Natural killer cell treated with Interleukin-12 subunit alpha and Interleukin-12 subunit beta and Interleukin-15 and Interleukin-18, amount 100 ng/mL, for 72 hours (primary cell): ENCODE results near the gene HECW1. TPM values are rescaled to one million over a fixed set of nuclear protein-coding genes. Genes with fewer than 3 reads are reported as not detected.

Source experiments
- ATAC-seq, 2 donors: fragments of 150-1000 bp; cut with Tn5 transposase in 1 of 2; sonication (Bioruptor Pico), chemical (Tn5 transposase) in 1 of 2; 2 replicates each; pipeline ENCODE4 v1.10.0; 2021
- DNase-seq: peaks from one replicate; pipeline ENCODE4 v3.0.0; 2022; ENCODE audit warnings: low spot score
- H3K27ac Mint-ChIP-seq, 2 donors: 1 replicate in 1 of 2; 2 replicates in 1 of 2; pipeline ENCODE4 v1.8.0; 2022; ENCODE audit warnings: mixed read lengths in 2 of 2, mild to moderate bottlenecking in 1 of 2, moderate library complexity in 1 of 2
- H3K27me3 Mint-ChIP-seq, 2 donors: 1 replicate in 1 of 2; 2 replicates in 1 of 2; pipeline ENCODE4 v1.8.0; 2022; ENCODE audit warnings: mixed read lengths in 2 of 2
- H3K36me3 Mint-ChIP-seq: one replicate; pipeline ENCODE4 v1.8.0; 2022; ENCODE audit warnings: mixed read lengths
- H3K4me1 Mint-ChIP-seq, 2 donors: 1 replicate in 1 of 2; 2 replicates in 1 of 2; pipeline ENCODE4 v1.8.0; 2022; ENCODE audit warnings: low read depth in 2 of 2, mixed read lengths in 2 of 2, mild to moderate bottlenecking in 1 of 2
- H3K4me3 Mint-ChIP-seq: one replicate; pipeline ENCODE4 v1.8.0; 2022; ENCODE audit warnings: mixed read lengths
- H3K9me3 Mint-ChIP-seq: 2 replicates; pipeline ENCODE4 v1.8.0; 2022; ENCODE audit warnings: mixed read lengths
- total RNA-seq, 2 donors: library from RNA; stranded (reverse); gene quantifications; one replicate each; pipeline ENCODE4 v1.2.3, GENCODE V29; 2022

The HECW1 gene
- total RNA-seq, 2 donors from 2014 or later, result not detected

DNA sequence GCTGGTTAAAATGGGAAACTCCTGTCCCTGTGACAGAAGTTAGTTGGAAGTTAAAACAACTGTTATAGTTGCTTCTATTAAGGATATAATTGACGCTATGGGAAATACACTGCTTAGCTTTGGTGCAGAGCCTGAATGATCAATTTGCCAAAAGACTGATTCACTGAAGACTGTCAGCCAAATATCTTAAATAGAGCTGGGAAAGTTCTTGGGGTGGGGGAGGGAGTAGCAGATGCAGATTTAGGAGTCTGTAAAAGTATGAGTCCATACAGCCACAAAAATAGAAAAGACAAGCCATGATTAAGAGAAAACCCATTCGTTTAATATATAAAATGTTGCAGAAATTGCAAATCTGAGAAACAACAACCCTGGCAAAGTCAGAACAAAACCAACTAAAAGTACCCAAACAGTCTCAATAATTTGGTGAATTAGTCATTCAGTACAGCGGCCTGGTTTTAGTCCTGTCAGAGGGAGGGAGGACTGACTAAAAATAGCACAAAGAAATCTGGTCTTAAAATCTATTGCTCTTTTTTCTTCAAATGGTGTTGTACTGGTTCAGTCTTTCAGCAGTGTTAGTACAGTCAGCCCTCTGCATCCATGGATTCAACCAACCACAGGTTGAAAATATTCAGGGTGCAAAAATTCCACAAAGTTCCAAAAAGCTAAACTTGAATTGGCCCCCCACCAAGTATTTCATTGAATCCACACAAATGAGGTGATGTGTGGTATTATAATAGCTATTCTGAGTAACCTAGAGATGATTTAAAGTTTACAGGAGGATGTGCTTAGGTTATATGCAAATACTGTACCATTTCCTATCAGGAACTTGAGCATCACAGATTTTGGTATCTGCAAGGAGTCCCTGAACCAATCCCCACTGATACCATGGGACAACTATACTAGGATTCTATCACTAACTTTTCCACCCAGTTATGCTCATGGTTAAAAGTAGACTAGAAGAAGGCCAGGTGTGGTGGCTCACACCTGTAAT, 500.4 kb downstream of the HECW1 start:
- peak; percentile 81 to 90 for ATAC-seq
- Mint-ChIP-seq H3K36me3 (peaks cover 35% of the 10 kb centered on the region), H3K4me3 (peak overlapping the region; percentile 78), H3K27me3 (no peaks in the 10 kb centered on the region), H3K27ac (peak overlapping the region in 1 of 2 donors; percentile 85), H3K9me3 (no peaks in the 10 kb centered on the region), H3K4me1 (peaks cover 46 to 57% of the 10 kb centered on the region in 2 donors)
- no peak for DNase-seq

Other genes starting within 250 kb of the HECW1 start
- 1 to 10 TPM; 3.7 to 4.1 TPM for gene C7orf25, start 200.6 kb upstream of the HECW1 start, total RNA-seq
- gene PSMA2, start 180.5 kb upstream of the HECW1 start, total RNA-seq, result 100 to 1,000 TPM in 1 of 2 donors, 10 to 100 TPM in 1; 90.3 to 177 TPM
- gene MRPL32, start 180.3 kb upstream of the HECW1 start, total RNA-seq, result 10 to 100 TPM; 46.4 to 52.0 TPM